SHP77 treated with DMSO at 0.1 percent for 48 hours (cell line): ENCODE measurements around the gene RTN3.
"Not testable (repeated sequence)": the region's sequence is repeated elsewhere in the genome, so short reads cannot be mapped to it uniquely, and the experiment has no call there.

ENCODE experiments used
- DNase-seq: peaks from one replicate; lab custom pipeline; 2025; lab: John Stamatoyannopoulos, UW

Gene RTN3

DNA sequence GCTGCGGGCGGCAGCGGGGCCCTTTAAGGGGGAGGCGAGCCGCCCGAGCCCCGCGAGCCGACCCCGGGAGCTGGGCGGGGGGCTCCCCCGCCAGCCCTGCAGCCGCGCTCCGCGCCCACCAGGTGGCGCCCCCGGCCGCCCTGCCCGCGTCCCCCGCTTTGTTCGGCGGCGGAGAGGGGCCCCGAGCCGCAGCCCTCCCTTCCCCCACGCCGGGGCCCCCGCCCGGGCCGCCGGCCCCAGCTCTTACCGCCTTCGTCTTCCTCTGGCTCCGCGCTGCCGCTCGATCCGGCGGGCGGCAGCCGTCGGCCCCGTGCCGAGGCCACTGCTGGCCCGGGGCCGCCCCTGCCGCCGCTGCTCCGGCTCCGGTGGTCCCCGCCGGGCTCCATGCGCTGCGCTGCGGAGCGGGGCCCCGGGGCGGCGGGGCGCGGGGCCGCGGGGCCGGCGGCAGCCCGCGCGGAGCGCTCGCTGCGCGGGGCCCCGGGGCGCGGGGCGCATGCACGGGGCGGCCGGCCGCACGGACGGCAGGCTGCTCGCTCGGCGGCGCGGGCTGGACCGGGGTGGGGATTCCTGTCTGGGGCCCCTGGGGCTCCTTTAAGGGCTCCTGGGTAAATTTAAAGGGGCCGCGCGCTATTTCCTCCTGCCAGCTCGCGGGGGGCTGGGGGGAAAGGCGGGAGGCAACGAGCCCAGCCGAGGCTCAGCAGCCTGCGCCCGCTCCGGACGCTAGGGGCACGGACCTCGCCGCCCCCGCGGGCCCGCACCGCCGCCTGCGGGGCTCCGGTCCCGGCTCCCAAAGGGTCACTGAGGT lies 87.1 kb downstream of the RTN3 start, which contains the start of gene ZFTA:
Gene ZFTA, minus strand, starts transcription at position 539 of the 805 bp plus-strand sequence. Its CDS starts 153 bp downstream, at position 386.
- DNase-seq = no peak

DNA sequence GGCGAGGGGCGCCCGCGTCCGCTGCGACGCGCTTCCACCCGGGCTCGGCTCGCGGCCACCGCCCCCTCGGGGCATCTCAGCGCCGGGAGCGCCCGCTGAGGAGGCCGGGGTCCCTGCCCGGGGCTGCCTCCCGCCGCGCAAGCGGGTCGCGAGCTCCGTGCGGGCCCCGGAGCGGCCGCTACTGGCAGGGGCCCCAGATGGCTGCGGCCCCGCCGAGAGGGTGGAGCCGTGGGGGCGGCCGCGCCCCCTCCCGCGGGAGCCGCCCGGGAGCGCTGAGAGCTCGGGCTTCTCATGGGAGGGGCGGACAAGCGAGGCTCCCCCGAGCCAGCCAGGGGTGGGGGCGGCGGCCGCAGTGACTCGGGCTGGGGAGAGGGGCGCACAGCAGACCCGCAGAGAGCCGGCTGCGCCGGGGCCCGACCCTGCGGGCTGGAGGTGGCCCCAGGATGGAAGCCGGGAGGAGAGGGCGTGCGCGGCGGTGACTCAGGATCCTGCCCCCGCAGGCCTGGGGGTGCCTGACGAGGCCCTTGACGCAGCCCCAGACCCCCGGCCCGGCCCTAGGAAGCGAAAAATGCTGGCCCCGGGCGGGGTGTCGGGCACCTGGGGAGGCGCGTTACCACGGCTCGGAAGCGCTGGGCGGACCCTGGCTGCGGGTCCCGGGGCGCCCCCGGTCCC lies 87.9 kb downstream of the RTN3 start:
- no peak for DNase-seq

DNA sequence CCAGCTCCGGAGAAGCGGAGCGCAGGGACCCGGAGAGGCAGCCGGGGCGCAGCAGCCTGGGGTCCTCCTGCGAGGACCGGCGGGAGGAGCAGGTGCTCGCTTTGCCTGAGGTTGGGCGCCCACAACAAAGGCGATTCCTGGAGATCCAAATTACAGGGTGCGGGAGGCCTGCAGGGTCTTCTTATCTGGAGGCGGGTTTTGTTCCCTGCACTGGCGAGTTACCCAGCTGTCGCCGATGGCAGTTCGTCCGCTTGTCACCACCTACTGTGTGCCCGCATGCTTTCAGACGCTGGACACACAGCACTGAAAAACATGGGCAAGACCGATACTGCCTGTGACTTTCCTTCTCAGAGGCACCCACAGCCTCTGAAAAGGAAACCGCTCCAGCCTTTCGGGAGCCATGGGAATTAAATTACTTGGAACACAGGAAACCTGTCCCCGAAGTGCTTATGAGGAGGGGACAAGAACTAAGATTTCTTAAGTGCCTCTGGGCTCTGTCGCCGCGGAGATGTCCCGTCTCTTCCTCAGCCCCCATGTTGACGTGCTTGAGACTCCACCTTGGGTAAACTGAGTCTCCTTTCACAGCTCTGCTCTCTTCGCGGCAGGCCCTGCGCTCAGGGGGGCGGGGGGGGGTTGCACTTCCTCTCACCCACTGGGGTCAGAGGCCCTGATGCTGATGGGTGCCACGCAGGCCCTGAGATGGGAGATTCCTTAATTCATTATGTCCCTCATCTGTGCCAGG lies 88.6 kb downstream of the RTN3 start:
- no peak for DNase-seq

DNA sequence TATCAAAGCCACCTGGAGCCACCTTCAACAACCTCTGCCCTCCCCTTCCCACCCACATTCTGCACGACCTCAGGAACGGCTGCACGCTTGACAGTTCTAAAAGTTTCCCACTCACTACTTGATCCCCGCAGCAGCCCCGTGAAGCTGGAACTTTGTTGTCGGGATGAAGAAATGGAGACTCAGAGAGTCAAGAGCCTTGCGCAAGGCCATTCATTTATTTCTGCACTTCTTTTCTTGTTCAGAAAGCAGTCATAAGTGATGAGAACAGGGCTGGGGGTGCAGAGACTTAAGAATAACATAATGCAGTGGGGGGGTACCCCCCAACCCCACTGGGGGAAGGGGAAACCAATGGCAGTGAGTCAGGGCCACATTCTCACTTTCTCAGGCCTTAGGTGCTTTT lies 89.5 kb downstream of the RTN3 start:
- no peak for DNase-seq

DNA sequence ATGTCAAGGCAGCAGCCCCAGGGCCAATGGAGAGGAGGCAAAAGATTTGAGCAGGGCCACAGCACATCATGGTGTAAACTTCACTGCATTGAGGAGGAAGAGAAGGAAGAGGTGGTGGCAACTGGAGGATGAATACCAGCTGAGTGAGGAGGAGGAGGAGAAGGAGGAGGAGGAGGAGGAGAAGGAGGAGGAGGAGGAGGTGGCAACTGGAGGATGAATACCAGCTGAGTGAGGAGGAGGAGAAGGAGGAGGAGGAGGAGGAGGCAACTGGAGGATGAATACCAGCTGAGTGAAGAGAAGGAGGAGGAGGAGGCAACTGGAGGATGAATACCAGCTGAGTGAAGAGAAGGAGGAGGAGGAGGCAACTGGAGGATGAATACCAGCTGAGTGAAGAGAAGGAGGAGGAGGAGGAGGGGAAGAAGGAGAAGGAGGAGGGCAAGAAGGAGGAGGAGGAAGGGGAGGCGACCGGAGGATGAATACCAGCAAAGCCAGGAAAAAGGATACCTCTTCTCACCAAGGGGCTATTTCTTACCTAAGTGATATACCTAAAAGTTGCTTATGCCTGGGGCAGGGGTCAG lies 90.5 kb downstream of the RTN3 start:
- DNase-seq = not testable (repeated sequence)

DNA sequence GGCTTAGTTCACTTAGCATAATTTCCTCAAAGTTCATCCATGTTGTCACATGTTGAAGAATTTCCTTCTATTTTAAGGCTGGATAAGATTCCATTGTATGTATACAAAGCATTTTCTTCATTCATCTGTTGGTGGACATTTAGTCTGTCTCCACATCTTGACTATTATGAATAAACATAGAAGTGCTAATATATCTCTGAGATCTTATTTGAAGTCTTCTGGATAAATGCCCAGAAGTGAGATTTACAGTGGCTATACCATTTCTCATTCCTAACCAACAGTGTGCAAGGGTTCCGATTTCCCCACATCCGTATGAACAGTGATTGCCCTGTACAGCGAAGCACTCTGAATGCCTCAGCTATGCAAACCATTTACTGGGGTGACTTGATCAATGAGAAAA lies 93.9 kb downstream of the RTN3 start:
- no peak for DNase-seq

DNA sequence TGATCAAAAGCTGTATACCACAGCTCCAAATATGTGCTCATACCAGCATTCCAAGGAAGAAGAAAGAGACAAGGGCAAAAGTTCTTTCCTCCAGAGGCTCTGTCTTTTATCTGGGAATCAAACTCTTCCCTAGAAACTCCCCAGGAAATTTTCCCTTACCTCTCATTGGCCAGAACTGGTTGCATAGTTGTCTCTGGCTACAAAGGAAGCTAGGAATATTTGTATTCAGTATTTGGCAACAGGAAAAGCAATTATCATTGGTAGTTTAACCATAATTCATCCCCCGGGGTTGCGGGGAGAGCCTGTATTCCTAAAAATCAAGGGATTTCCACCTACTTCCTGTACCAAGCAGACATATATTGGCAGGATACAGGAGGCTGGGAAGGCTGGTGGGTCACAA lies 97.7 kb downstream of the RTN3 start:
- DNase-seq = no peak

DNA sequence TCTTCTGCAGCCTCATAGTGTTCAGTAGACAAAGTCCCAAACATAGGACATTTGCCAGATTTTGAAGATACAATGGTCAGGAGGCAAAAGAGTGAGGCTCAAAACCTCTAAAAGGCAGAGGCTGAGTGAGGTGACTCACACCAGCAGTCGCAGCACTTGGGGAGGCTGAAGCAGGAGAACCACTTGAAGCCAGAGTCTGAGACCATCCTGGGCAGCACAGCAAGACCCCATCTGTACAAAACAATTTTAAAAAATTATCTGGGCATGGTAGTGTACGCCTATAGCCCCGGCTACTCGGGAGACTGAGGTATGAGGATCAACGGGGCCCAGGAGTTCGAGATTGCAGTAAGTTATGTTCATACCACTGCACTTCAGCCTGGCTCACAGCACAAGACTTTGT lies 101.4 kb downstream of the RTN3 start:
- DNase-seq = no peak

DNA sequence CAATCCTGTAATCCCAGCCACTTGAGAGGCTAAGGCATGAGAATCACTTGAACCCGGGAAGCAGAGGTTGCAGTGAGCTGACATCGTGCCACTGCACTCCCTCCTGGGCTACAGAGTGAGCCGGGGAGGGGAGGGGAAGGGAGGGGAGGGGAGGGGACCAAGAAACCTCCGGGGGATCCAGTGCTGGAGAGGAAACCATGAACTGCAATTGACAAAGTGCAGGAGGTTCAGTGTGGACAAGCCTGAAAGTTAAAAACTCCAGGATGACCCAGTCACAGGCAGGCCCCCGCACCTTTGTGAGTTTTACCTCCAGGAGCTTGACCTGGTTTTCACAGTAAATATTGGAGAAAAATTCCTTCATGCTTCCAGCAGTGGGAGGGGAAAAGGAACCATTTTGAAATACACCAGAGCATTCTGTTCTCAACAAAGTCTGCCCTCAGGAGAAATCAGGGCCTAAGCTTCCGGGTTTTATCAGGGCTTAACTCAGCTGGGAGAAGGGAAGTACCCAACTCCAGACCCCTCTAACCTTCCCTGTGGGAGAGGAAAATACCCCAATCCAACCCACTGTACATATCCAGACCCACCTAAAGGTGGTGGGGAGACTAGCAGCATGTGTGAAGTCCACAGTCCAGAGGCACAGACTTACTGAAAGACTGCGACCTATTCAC lies 102.8 kb downstream of the RTN3 start:
- DNase-seq = no peak

DNA sequence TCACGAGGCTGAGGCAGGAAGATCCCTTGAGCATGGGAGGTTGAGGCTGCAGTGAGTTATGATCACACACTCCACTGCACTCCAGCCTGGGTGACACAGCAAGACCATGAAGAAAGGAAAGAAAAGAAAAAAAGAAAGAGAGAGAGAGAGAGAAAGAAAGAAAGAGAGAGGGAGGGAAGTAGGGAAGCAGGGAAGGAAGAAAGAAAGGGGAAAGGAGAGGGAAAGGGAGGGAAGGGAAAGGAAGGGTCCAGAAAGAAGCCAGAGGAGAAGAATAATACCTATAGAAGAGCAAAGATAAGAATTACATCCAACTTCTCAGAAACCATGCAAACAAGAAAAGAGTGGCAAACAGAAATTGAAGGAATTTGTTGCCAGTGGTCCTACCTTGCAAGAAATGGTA lies 104.5 kb downstream of the RTN3 start:
- DNase-seq = no peak

DNA sequence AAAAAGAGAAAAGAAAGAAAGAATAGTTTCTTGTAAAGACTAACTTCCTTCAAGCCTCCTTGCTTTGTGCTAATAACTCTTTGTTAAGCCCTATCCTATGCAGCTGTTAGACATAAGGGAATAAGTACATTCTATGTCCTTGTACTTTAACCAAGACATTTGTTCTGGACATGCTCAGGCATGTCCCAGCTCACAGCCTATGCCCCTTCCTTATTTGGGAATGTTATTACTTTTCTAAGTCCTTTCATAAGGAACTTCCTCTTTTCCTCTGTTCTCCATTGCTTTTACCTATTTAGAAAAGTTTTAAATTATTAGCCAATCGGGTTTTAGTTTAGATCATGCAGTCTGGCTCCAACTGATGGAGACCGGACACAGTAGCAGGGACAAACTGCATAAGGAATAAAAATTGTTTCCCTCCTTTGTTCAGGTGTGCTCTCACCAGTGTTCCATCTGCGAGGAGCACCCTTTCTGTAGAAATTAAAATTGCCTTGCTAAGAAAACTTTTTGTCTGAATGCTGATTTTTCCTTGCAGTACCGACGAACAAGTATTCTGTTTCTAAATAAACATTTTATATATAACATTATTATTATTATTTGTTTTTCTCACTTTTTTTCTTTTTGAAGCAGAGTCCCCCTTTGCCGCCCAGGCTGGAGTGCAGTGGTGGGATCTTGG lies 110.3 kb downstream of the RTN3 start:
- no peak for DNase-seq

DNA sequence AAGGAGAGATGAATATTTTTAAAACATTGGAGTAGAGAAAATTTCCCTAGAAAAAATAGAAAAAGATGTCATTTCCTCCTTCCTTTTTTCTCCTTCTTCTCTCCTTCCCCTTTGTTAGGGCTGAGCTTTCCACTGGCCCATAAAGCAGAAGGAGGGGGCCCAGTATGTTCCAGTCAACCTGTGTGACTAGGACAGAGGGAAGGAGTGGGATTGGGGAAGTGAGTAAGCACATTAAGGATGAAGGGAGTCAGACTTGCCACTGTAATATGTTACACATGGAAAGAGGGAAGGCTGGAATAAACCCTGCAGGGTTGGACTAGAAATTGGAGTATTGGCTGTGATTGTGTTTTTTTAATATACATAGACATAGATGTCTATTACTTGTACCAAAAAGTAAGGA lies 111.9 kb downstream of the RTN3 start:
- no peak for DNase-seq

DNA sequence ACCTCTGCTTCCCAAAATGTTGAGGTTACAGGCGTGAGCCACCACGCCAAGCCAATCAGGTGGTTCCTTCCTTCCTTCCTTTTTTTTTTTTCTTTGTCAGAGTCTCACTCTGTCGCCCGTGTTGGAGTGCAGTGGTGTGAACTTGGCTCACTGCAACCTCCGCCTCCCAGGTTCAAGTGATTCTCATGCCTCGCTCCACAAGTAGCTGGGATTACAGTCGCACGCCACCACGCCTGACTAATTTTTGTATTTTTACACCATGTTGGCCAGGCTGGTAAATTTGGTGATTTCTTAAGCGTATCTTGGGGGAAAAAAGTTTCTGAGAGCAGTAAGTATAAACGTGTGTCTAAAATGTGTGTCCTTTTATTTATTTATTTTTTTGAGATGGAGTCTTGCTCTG lies 113.8 kb downstream of the RTN3 start:
- DNase-seq = no peak

DNA sequence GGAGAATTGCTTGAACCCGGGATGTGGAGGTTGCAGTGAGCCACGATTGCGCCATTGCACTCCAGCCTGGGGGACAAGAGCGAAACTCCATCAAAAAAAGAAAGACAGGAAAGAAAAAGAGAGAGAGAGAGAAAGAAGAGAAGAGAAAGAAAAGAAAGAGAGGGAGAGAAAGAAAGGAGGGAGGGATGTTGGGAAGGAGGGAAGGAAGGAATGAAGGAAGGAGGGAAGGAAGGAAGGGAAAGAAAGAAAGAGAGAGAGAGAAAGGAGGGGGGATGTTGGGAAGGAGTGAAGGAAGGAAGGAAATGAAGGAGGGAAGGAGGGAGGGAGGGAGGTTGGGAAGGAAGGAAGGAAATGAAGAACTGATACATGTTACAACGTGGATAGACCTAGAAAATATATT lies 119.6 kb downstream of the RTN3 start:
- DNase-seq = no peak

DNA sequence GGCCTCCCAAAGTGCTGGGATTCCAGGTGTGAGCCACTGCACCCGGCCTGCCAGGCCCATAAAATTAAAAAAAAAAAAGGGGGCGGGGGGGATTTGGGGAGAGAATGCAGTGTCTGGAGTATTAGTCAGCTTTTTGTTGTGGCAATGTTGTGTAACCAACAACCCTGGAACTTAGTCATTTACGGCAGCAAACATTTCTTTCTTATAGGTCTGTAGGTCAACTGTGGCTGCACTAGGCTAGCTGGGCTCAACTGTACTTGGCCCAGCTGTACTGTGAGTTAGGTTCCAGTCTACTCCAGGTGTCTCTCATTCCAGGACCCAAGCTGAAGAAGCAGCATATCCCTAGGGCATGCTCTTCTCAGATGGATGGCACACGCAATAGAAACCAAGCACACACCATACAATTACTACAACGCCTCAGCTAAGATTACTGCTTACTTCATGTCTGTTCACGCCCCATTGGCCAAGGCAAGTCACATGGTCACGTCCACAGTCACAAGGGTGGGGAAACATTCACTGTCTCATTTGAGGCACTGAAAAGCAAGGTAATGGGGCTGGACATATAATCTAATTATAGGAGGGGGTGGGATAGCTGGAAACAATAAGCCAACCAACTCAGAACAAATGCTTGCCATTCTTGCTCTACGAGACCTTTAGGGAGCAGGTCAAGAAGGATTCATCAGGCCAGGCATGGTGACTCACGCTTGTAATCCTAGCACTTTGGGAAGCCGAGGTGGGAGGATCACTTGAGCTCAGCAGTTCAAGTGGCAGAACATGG lies 121.5 kb downstream of the RTN3 start:
- no peak for DNase-seq

DNA sequence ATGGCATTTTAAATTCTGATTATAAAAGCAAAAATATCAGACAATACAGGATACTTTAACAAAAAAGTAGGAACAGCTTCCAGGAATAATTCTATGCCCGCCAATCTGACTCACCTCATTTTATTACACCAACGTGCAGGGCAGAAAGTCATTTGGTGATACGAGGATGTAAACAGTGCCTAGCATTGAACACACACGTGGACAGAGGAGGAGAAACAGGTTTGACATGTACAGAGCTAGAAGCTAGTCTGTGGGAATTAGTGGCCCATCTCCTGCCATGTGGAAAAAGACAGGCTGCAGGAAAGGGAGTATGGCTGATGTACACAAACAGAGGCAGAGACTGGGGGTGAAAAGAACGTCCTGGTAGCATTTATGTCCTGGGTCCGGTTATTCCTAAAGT lies 123.0 kb downstream of the RTN3 start:
- no peak for DNase-seq

DNA sequence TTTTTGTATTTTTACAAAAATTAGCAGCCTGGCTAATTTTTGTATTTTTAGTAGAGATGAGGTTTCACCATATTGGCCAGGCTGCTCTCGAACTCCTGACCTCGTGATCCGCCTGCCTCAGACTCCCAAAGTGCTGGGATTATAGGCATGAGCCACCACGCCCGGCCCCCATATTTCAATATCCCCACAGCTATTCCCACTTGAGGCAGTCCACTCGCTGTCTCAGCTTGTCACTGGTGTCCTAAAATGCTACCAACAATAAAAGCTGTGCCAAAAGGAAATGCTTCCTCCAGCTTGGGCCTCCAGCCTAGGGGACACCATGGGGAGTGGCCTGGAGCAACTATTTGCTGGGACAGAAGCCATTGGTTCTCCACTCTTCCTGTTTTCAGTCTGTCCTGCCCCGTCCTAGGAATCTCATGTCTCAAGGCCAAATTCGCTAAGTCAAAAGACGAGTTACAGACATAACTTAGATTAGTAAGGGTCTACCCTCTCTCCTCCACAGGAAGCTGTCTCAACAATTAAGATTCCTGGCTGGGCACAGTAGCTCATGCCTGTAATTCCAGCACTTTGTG lies 124.6 kb downstream of the RTN3 start:
- DNase-seq = no peak
